Hepatocyte (in vitro differentiated cells): ENCODE measurements around the gene DIP2C.

Experiments used
- CTCF ChIP-seq: fragments of 200-600 bp; sonication (generic); IDR thresholded peaks from 2 replicates; pipeline ENCODE4 v1.5.1; 2016; ENCODE audit warnings: antibody characterized with exemption, mild to moderate bottlenecking; ENCODE audit not compliant: poor library complexity
- EZH2 ChIP-seq: fragments of 200-600 bp; sonication (generic); IDR thresholded peaks from 2 replicates; pipeline ENCODE4 v1.6.1; 2016; ENCODE audit warnings: antibody characterized with exemption, mild to moderate bottlenecking, borderline replicate concordance
- EZH2phosphoT487 ChIP-seq: fragments of 200-600 bp; sonication (generic); IDR thresholded peaks from one replicate; pipeline ENCODE4 v1.6.1; 2018; ENCODE audit warnings: antibody characterized with exemption, mild to moderate bottlenecking, low read depth, moderate library complexity; ENCODE audit not compliant: unreplicated experiment, severe bottlenecking

GRCh38 chr10:655184-655583, 34.3 kb downstream of the DIP2C start:
- TF ChIP-seq CTCF = no peak
- no peak for TF ChIP-seq EZH2
- no peak for TF ChIP-seq EZH2phosphoT487
